Rectal smooth muscle tissue (tissue), 1 donor: ENCODE data around the gene SIK2.
"Not testable (repeated sequence)": the region's sequence is repeated elsewhere in the genome, so short reads cannot be mapped to it uniquely, and the experiment has no call there.

Experiments used
- H3K27ac ChIP-seq: one replicate; pipeline ENCODE4 v1.7.0; 2013; ENCODE audit warnings: low read depth, low read length, inconsistent platforms
- H3K27me3 ChIP-seq: one replicate; pipeline ENCODE4 v1.7.0; 2013; ENCODE audit warnings: low read length; ENCODE audit not compliant: control insufficient read depth, insufficient read depth
- H3K36me3 ChIP-seq: one replicate; pipeline ENCODE4 v1.7.0; 2013; ENCODE audit warnings: low read length; ENCODE audit not compliant: control insufficient read depth, insufficient read depth
- H3K4me1 ChIP-seq: one replicate; pipeline ENCODE4 v1.7.0; 2013; ENCODE audit warnings: low read length; ENCODE audit not compliant: control insufficient read depth, insufficient read depth
- H3K4me3 ChIP-seq: one replicate; pipeline ENCODE4 v1.7.0; 2013; ENCODE audit warnings: low read length
- H3K9ac ChIP-seq: one replicate; pipeline ENCODE4 v1.7.0; 2013; ENCODE audit warnings: low read length

SIK2 gene

GRCh38 chr11:111655924-111656323, 53.7 kb downstream of the SIK2 start:
- Histone ChIP-seq H3K36me3 (no peaks in the 10 kb centered on the region), H3K27ac (no peak overlapping the region), H3K4me1 (no peaks in the 10 kb centered on the region), H3K9ac (no peak overlapping the region), H3K27me3 (no peaks in the 10 kb centered on the region), H3K4me3 (no peak overlapping the region)

DNA sequence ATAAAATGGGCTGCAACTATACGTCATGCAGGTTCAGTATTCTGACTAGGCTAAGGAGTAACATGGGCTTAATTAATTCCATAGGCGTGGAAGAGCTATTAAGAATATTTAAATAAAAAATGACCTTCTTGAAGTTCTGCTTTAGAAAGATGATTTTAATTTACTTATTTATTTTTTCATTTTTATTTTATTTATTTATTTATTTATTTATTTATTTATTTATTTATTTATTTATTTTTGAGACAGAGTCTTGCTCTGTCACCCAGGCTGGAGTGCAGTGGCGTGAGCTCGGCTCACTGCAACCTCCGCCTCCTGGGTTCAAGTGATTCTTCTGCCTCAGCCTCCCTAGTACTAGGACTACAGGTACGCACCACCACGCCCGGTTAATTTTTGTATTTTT, 55.7 kb downstream of the SIK2 start:
- H3K27me3 ChIP-seq, H3K36me3 ChIP-seq, H3K4me1 ChIP-seq, H3K27ac ChIP-seq, H3K4me3 ChIP-seq, H3K9ac ChIP-seq: not testable (repeated sequence)

DNA sequence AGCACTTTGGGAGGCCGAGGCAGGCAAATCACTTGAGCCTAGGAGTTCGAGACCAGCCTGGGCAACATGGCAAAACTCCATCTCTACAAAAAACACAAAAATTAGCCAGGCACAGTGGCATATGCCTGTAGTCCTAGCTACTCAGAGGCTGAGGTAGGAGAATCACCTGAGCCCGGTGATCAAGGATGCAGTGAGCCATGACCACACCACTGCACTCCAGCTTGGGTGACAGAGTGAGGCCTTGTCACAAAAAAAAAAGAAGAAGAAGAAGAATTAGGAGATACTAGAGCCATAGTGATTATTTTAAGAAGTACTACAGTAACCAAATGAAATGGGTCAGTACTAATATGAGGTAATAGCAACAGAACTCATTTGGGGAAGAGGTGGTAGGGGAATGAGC, 56.2 kb downstream of the SIK2 start:
- not testable (repeated sequence) for H3K4me1 ChIP-seq, H3K27ac ChIP-seq, H3K4me3 ChIP-seq, H3K27me3 ChIP-seq, H3K36me3 ChIP-seq, H3K9ac ChIP-seq

DNA sequence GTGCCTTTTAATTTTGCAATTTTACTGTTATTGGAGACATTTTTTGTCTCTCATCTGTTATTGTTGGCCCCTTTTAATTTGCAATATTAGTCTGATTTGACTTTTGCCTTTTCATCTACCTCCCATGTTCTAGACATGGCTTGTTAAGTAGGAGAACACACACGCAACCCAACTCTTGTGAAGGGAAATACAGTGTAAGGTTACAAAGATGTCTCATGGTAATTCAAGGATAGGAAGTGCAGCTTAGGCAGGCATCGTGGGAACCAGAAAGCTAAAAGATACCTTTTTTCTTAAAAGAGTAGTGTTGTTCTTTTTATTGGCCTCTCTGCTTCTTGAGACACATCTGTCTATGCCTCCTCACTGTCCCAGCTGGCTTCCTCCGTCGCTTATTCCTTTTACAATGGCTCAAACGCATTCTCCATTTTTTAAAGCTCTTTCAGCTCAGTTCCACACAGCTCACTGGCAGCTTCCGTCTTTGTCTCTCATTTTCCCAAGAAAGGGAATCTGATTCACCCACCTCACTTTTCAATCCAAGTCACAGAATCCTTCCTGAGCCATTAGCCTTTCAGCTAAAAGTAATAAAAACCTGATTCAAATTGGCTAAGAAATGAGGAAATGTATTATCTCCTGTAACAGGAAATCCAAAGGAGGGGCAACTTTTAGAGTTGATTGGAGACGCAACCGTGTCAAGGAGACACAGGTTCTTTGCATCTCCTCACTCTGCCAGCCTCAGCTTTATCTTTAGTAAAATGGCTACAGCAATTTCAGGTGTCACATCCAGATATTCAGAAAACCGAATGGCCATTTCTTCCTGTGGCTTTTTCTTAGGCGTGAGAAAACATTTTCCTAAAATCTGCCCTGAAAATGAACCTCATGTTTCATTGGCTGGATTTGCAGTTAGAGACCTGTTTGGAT, 57.2 kb downstream of the SIK2 start:
- Histone ChIP-seq H3K36me3 (no peaks in the 10 kb centered on the region), H3K27me3 (no peaks in the 10 kb centered on the region), H3K4me1 (no peaks in the 10 kb centered on the region), H3K4me3 (no peak overlapping the region), H3K9ac (no peak overlapping the region), H3K27ac (no peak overlapping the region)

DNA sequence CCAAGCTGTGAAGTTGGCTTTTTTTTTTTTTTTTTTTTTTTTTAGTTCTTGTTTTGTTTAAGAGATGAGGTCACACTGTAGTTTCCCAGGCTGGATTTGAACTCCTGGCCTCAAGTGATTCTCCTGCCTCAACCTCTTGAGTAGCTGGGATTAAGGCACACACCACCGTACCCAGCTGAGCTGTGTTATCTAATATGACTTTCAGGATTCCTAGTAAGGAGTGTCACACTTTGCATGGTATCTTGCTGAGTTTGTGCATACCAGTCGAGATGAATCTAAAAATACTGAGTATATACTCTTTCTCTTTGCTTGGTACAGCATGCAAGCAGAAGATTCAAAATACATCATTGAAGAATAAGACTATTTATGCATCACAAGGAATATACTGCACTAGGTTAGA, 58.6 kb downstream of the SIK2 start:
- no peak overlapping the region for H3K27ac ChIP-seq
- no peaks in the 10 kb centered on the region for H3K36me3 ChIP-seq
- H3K9ac ChIP-seq = no peak overlapping the region
- H3K4me1 ChIP-seq = no peaks in the 10 kb centered on the region
- no peak overlapping the region for H3K4me3 ChIP-seq
- no peaks in the 10 kb centered on the region for H3K27me3 ChIP-seq

DNA sequence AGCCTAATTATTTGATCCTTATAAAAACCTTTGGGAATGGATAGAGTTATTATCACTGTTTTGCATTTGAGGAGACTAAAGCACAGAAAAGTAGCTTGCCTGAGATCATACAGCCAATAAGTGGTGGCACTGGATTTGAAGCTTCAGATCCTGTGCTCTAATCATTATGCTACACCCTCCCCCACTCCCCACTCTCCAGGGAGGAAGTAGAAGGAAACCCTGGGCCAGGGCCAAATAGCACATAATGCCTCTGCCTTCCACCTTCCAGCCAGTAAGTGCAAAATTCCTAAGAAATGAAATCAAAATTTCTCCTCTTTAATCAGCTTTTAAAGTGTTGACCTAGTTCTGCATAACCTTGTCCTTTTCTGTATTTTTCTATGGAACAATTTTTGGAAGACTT, 61.6 kb downstream of the SIK2 start:
- Histone ChIP-seq H3K36me3 (no peaks in the 10 kb centered on the region), H3K27ac (no peak overlapping the region), H3K4me3 (no peak overlapping the region), H3K4me1 (no peaks in the 10 kb centered on the region), H3K27me3 (no peaks in the 10 kb centered on the region), H3K9ac (no peak overlapping the region)

DNA sequence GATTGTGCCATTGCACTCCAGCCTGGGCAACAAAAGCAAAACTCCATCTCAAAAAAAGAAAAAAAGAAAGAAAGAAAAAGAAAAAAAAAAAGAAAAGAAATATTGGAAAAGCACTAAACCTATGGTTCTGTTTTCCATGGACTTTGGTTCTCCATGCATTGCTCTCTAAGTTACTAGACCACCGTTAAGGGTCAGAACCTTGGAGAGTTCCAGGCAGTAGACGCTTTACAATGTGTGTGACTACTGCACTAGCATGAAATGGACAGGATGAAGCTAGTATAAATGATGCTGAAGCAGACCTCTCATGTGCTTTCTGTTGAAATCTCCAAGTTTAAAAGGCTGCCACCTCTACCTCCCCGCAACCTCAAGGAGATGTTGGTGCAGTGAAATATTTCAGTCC, 63.5 kb downstream of the SIK2 start:
- H3K9ac ChIP-seq = no peak overlapping the region
- no peaks in the 10 kb centered on the region for H3K36me3 ChIP-seq
- no peaks in the 10 kb centered on the region for H3K27me3 ChIP-seq
- no peaks in the 10 kb centered on the region for H3K4me1 ChIP-seq
- H3K4me3 ChIP-seq = no peak overlapping the region
- H3K27ac ChIP-seq = no peak overlapping the region

DNA sequence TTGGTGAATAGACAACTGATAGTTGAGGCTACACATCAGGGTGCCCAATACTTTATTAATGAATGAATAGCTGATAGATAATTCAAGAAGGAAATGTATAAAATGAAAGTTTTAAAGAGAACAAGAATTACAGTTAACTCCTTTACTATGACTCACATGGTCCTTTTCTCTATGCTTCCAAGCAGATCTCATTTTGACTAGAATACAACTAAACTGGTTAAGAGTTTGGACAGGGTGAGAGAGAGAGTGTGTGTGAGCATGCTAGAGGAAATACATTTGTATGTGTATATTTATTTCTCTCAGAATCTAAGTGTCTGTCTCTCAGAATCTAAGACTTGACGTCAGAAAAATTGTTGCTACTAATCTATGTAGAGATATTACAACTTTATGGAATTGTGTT, 66.7 kb downstream of the SIK2 start:
- Histone ChIP-seq H3K27me3 (no peaks in the 10 kb centered on the region), H3K4me3 (no peak overlapping the region), H3K27ac (no peak overlapping the region), H3K9ac (no peak overlapping the region), H3K4me1 (no peaks in the 10 kb centered on the region), H3K36me3 (peaks cover 9% of the 10 kb centered on the region)

GRCh38 chr11:111671383-111671782, 69.1 kb downstream of the SIK2 start:
- H3K4me3 ChIP-seq = no peak overlapping the region
- no peaks in the 10 kb centered on the region for H3K4me1 ChIP-seq
- no peak overlapping the region for H3K27ac ChIP-seq
- H3K36me3 ChIP-seq = peaks cover 12% of the 10 kb centered on the region
- H3K9ac ChIP-seq = no peak overlapping the region
- H3K27me3 ChIP-seq = no peaks in the 10 kb centered on the region

GRCh38 chr11:111672949-111673348, 70.7 kb downstream of the SIK2 start:
- Histone ChIP-seq H3K27me3 (no peaks in the 10 kb centered on the region), H3K36me3 (peaks cover 12% of the 10 kb centered on the region), H3K4me3 (no peak overlapping the region), H3K27ac (no peak overlapping the region), H3K9ac (no peak overlapping the region), H3K4me1 (no peaks in the 10 kb centered on the region)

GRCh38 chr11:111674941-111675340, 72.7 kb downstream of the SIK2 start:
- H3K27ac ChIP-seq = no peak overlapping the region
- peaks cover 12% of the 10 kb centered on the region for H3K36me3 ChIP-seq
- no peaks in the 10 kb centered on the region for H3K4me1 ChIP-seq

DNA sequence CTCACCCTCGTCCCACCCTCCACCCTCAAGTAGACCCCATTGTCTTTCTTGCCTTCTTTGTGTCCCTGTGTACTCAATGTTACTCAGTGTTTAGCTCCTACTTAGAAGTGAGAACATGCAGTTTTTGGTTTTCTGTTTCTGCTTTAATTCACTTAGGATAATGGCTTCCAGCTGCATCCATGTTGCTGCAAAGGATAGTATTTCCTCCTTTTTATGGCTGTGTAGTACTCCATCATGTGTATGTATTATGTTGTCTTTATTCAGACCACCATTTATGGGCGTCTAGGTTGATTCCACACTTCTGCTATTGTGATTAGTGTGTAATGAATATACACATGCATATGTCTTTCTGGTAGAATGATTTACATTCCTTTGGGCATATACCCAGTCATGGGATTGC, 73.6 kb downstream of the SIK2 start:
- Histone ChIP-seq H3K36me3 (peaks cover 12% of the 10 kb centered on the region), H3K27ac (no peak overlapping the region), H3K4me1 (no peaks in the 10 kb centered on the region), H3K4me3 (no peak overlapping the region), H3K9ac (no peak overlapping the region), H3K27me3 (no peaks in the 10 kb centered on the region)

More at GRCh38 chr11:111674941-111675340, 72.7 kb downstream of the SIK2 start:
- Histone ChIP-seq H3K27me3 (no peaks in the 10 kb centered on the region), H3K9ac (no peak overlapping the region), H3K4me3 (no peak overlapping the region)

DNA sequence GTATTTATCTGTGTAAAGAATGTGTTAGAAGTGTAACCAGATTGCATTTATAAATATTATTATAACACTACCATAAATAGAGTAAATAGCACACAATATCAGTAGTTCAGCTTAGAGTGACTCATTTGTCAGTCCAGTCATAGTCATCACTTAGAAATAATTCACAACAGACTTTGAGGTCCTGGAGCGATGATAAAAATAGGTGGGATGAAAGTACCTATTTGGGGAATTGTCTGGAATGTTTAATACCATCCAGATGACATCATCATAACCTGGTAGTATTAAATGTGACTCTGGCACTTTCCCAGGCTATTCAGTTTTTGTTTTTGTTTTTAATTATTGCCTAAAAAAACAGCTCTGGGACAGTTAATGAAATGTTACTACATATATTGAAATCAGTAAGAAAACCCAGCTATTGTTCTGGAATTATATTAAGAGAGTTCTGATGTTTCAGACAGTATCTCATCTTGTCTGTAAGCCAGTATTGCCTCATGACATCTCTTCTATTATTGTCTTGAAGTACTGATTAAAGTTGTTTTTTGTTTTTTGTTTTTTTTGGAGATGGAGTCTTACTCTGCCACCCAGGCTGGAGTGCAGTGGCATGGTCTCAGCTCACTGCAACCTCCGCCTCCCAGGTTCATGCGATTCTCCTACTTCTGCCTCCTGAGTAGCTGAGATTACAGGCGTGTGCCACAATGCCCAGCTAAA, 74.8 kb downstream of the SIK2 start:
- Histone ChIP-seq H3K4me1 (no peaks in the 10 kb centered on the region), H3K9ac (no peak overlapping the region), H3K27ac (no peak overlapping the region), H3K4me3 (no peak overlapping the region), H3K27me3 (no peaks in the 10 kb centered on the region), H3K36me3 (peaks cover 3% of the 10 kb centered on the region)
